K562 (cell line): Measurements from ENCODE around the gene CYSTM1. TPM values are rescaled to one million over a fixed set of nuclear protein-coding genes. Genes with fewer than 3 reads are reported as not detected.

ENCODE experiments used
- ARID2 ChIP-seq: fragments of 450-650 bp; IDR thresholded peaks from 2 replicates; pipeline ENCODE4 v1.6.1; 2017; ENCODE audit warnings: antibody characterized with exemption, mild to moderate bottlenecking
- BACH1 ChIP-seq: fragments of 200-800 bp; sonication (Bioruptor generic); IDR thresholded peaks from 2 replicates; pipeline ENCODE4 v1.6.1; 2016; ENCODE audit warnings: missing genetic modification characterization, missing compliant biosample characterization
- HEY1 ChIP-seq: fragments of 250-450 bp; sonication (Bioruptor Pico); IDR thresholded peaks from 2 replicates; pipeline ENCODE4 v1.5.0; 2020; ENCODE audit warnings: mild to moderate bottlenecking, moderate library complexity, borderline replicate concordance
- MCM2 ChIP-seq: fragments of 450-650 bp; IDR thresholded peaks from 2 replicates; pipeline ENCODE4 v1.6.1; 2017; ENCODE audit warnings: low read depth, mild to moderate bottlenecking
- MCM5 ChIP-seq: fragments of 450-650 bp; IDR thresholded peaks from 2 replicates; pipeline ENCODE4 v1.6.1; 2016; ENCODE audit warnings: low read depth
- MIER1 ChIP-seq: fragments of 450-650 bp; IDR thresholded peaks from 2 replicates; pipeline ENCODE4 v1.6.1; 2016; ENCODE audit warnings: antibody characterized with exemption, mild to moderate bottlenecking, low read depth
- NFATC3 ChIP-seq: fragments of 450-650 bp; IDR thresholded peaks from 2 replicates; pipeline ENCODE4 v1.6.1; 2017; ENCODE audit warnings: mild to moderate bottlenecking
- NFIC ChIP-seq: fragments of 450-650 bp; IDR thresholded peaks from 2 replicates; pipeline ENCODE4 v1.6.1; 2017; ENCODE audit warnings: mild to moderate bottlenecking, inconsistent platforms
- RBFOX2 ChIP-seq: fragments of 200-400 bp; formaldehyde crosslinking; IDR thresholded peaks from 2 replicates; pipeline ENCODE4 v1.6.1; 2017; ENCODE audit warnings: low read depth, mild to moderate bottlenecking, low read length, moderate library complexity
- RNF219 ChIP-seq: fragments of 250-450 bp; sonication (Bioruptor Pico); IDR thresholded peaks from 2 replicates; pipeline ENCODE4 v1.5.0; 2022; ENCODE audit warnings: mild to moderate bottlenecking
- SMARCA4 ChIP-seq: fragments of 450-650 bp; IDR thresholded peaks from 2 replicates; pipeline ENCODE4 v1.6.1; 2016
- STAT5A ChIP-seq: IDR thresholded peaks from 2 replicates; pipeline ENCODE4 v1.6.1; 2012; ENCODE audit warnings: low read length, inconsistent platforms, borderline replicate concordance
- ZNF121 ChIP-seq: sonication (generic); formaldehyde crosslinking; conservative IDR thresholded peaks from 2 replicates; pipeline ENCODE4 v1.8.0; 2022; ENCODE audit warnings: missing genetic modification reagents
- ZNF224 ChIP-seq: sonication (generic); formaldehyde crosslinking; IDR thresholded peaks from 2 replicates; pipeline ENCODE4 v1.8.0; 2022; ENCODE audit warnings: mild to moderate bottlenecking, missing genetic modification reagents
- ZNF407 ChIP-seq: fragments of 450-650 bp; IDR thresholded peaks from 2 replicates; pipeline ENCODE4 v1.6.1; 2016; ENCODE audit warnings: low read depth
- ZNF583 ChIP-seq: fragments of 250-450 bp; sonication (Bioruptor Pico); IDR thresholded peaks from 2 replicates; pipeline ENCODE4 v1.4.0; 2020
- polyA plus RNA-seq, 8 experiments: library from polyadenylated mRNA; depleted of rRNA in 4 of 8; stranded (reverse) in 5 of 8; unstranded in 3 of 8; fragments of >200 nt; fragmentation: Nextera tagmentation in 2 of 8; fragmentation: Illumina TruSeq in 1 of 8; extraction: Ambion mirVana in 2 of 8; extraction: Trizol in 1 of 8; gene quantifications; 2 replicates each; pipeline versions ENCODE4 v1.2.1 to v1.2.3, GENCODE V29; 2011 to 2014; ENCODE audit warnings: inconsistent platforms in 1 of 8, missing spikeins in 1 of 8
- total RNA-seq, 7 experiments: library from RNA; depleted of rRNA in 6 of 7; stranded (reverse); fragments of >200 nt in 6 of 7; fragmentation: Illumina TruSeq in 2 of 7; extraction: Trizol in 2 of 7; gene quantifications; 2 replicates each; pipeline versions ENCODE4 v1.2.1 to v1.2.3, GENCODE V29; 2011 to 2021; ENCODE audit warnings: low replicate concordance in 1 of 7

CYSTM1 gene
- total and polyA plus RNA-seq, 9 of the 15 experiments (the other 6 are each of a cell fraction or from before 2014, with no cell fraction given), result 76.1 to 422 (median 108) TPM

- TF ChIP-seq ARID2 (no peak), ZNF224 (CRISPR knock-in tag) (no peak), ZNF121 (CRISPR knock-in tag) (no peak), RBFOX2 (no peak), MCM2 (no peak), NFIC (peak; percentile 69), SMARCA4 (no peak), HEY1 (CRISPR knock-in tag) (no peak), ZNF583 (no peak), BACH1 (no peak), STAT5A (no peak), MCM5 (no peak), NFATC3 (no peak), MIER1 (no peak), ZNF407 (no peak), RNF219 (CRISPR knock-in tag) (no peak)
Observed at GRCh38 chr5:140153255-140153654, 21.7 kb upstream of the CYSTM1 start (continued).
